Spinal cord (tissue), 10 donors: ENCODE measurements around the gene RASGEF1B. TPM values are rescaled to one million over a fixed set of nuclear protein-coding genes. Genes with fewer than 3 reads are reported as not detected.

Experiments
- DNase-seq, 6 donors: peaks; one replicate each; pipeline versions ENCODE4 v3.0.0 to v3.0.0-alpha.2; 2013 to 2015; ENCODE audit warnings: low spot score in 6 of 6, low read depth in 4 of 6
- H3K27ac ChIP-seq: one replicate; pipeline ENCODE4 v1.5.1; 2013; ENCODE audit warnings: low read depth, low read length, control low read depth
- H3K27me3 ChIP-seq: one replicate; pipeline ENCODE4 v1.6.1; 2013; ENCODE audit warnings: low read length; ENCODE audit not compliant: control insufficient read depth, insufficient read depth
- H3K36me3 ChIP-seq: one replicate; pipeline ENCODE4 v1.6.1; 2013; ENCODE audit warnings: low read length; ENCODE audit not compliant: control insufficient read depth, insufficient read depth
- H3K4me1 ChIP-seq: one replicate; pipeline ENCODE4 v1.6.1; 2013; ENCODE audit warnings: low read length; ENCODE audit not compliant: control insufficient read depth, insufficient read depth
- H3K4me3 ChIP-seq: one replicate; pipeline ENCODE4 v1.5.1; 2013; ENCODE audit warnings: low read depth, low read length, control low read depth
- H3K9me3 ChIP-seq: one replicate; pipeline ENCODE4 v1.6.1; 2013; ENCODE audit warnings: low read length; ENCODE audit not compliant: control insufficient read depth, insufficient read depth
- WGBS: methylation state at CpG from one replicate; pipeline ENCODE4 v1.1.5; 2013; ENCODE audit warnings: missing lambda C conversion rate; ENCODE audit not compliant: insufficient coverage; 5-methylcytosine and 5-hydroxymethylcytosine counted together
- polyA plus RNA-seq, 2 donors: library from polyadenylated mRNA; unstranded; fragments of 120-200 nt; gene quantifications; one replicate each; pipeline ENCODE4 v1.2.1, GENCODE V29; 2013; ENCODE audit not compliant: insufficient read length in 2 of 2
- total RNA-seq, 2 donors: library from RNA; depleted of rRNA in 1 of 2; stranded (reverse); fragments of 120-200 nt in 1 of 2; fragments of >200 nt in 1 of 2; gene quantifications; one replicate each; pipeline versions ENCODE4 v1.2.3 to v1.2.4, GENCODE V29; 2013 to 2014
- donor health status: healthy.

The RASGEF1B gene
- total and polyA plus RNA-seq, 4 donors = 30.5 to 78.6 (median 43.5) TPM

GRCh38 chr4:81457345-81457744 is 14.4 kb downstream of the RASGEF1B start:
- Histone ChIP-seq H3K4me1 (peaks cover 12% of the 10 kb centered on the region), H3K9me3 (no peaks in the 10 kb centered on the region), H3K27me3 (no peaks in the 10 kb centered on the region), H3K27ac (no peak overlapping the region), H3K36me3 (no peaks in the 10 kb centered on the region), H3K4me3 (no peak overlapping the region)
- DNase-seq = no peak
- no CpG with 5 or more reads among the region's 3 CpGs for WGBS

GRCh38 chr4:81455897-81456296 is 15.8 kb downstream of the RASGEF1B start:
- H3K27me3 ChIP-seq = no peaks in the 10 kb centered on the region
- no CpG with 5 or more reads among the region's 2 CpGs for WGBS
- H3K4me3 ChIP-seq = no peak overlapping the region

GRCh38 chr4:81454948-81455347 is 16.8 kb downstream of the RASGEF1B start:
- WGBS = 82% methylated on average over 2 of the region's 2 CpGs

More at GRCh38 chr4:81455897-81456296, 15.8 kb downstream of the RASGEF1B start:
- H3K36me3 ChIP-seq = peaks cover 3% of the 10 kb centered on the region
- no peaks in the 10 kb centered on the region for H3K9me3 ChIP-seq
- no peak for DNase-seq
- H3K4me1 ChIP-seq = peaks cover 10% of the 10 kb centered on the region
- no peak overlapping the region for H3K27ac ChIP-seq

GRCh38 chr4:81454499-81454898 is 17.2 kb downstream of the RASGEF1B start:
- no peak overlapping the region for H3K27ac ChIP-seq
- DNase-seq = no peak
- H3K4me3 ChIP-seq = no peak overlapping the region
- H3K27me3 ChIP-seq = no peaks in the 10 kb centered on the region
- peaks cover 3% of the 10 kb centered on the region for H3K36me3 ChIP-seq
- H3K4me1 ChIP-seq = peaks cover 4% of the 10 kb centered on the region
- no peaks in the 10 kb centered on the region for H3K9me3 ChIP-seq
- WGBS = 100% methylated on average over 1 of the region's 5 CpGs

More at GRCh38 chr4:81454948-81455347, 16.8 kb downstream of the RASGEF1B start:
- Histone ChIP-seq H3K27me3 (no peaks in the 10 kb centered on the region), H3K4me1 (peaks cover 4% of the 10 kb centered on the region), H3K27ac (no peak overlapping the region), H3K36me3 (peaks cover 3% of the 10 kb centered on the region), H3K4me3 (no peak overlapping the region), H3K9me3 (no peaks in the 10 kb centered on the region)
- DNase-seq = no peak

GRCh38 chr4:81453024-81453423 is 18.7 kb downstream of the RASGEF1B start:
- DNase-seq = no peak
- Histone ChIP-seq H3K9me3 (no peaks in the 10 kb centered on the region), H3K27me3 (no peaks in the 10 kb centered on the region), H3K4me1 (peaks cover 4% of the 10 kb centered on the region), H3K4me3 (no peak overlapping the region), H3K36me3 (peaks cover 3% of the 10 kb centered on the region), H3K27ac (no peak overlapping the region)
- WGBS = no CpG with 5 or more reads among the region's 4 CpGs

GRCh38 chr4:81452452-81453006 is 19.2 kb downstream of the RASGEF1B start:
- H3K27me3 ChIP-seq = no peaks in the 10 kb centered on the region
- H3K36me3 ChIP-seq = peaks cover 3% of the 10 kb centered on the region
- no peaks in the 10 kb centered on the region for H3K9me3 ChIP-seq
- H3K4me1 ChIP-seq = peaks cover 4% of the 10 kb centered on the region
- no peak overlapping the region for H3K4me3 ChIP-seq
- no peak overlapping the region for H3K27ac ChIP-seq
- peak in 1 of 6 donors; percentile 81 for DNase-seq
- no CpG with 5 or more reads among the region's 1 CpG for WGBS

- H3K9me3 ChIP-seq = no peaks in the 10 kb centered on the region
- no peak overlapping the region for H3K27ac ChIP-seq
- H3K4me3 ChIP-seq = no peak overlapping the region
- WGBS = 89% methylated on average over 5 of the region's 6 CpGs
- H3K4me1 ChIP-seq = no peaks in the 10 kb centered on the region
- H3K36me3 ChIP-seq = peaks cover 6% of the 10 kb centered on the region
- DNase-seq = no peak
- H3K27me3 ChIP-seq = no peaks in the 10 kb centered on the region
Observed at GRCh38 chr4:81449015-81449414, 22.7 kb downstream of the RASGEF1B start.

- DNase-seq = no peak
- no peaks in the 10 kb centered on the region for H3K9me3 ChIP-seq
- WGBS = 73% methylated on average over 8 of the region's 10 CpGs
- no peak overlapping the region for H3K27ac ChIP-seq
- H3K36me3 ChIP-seq = peaks cover 6% of the 10 kb centered on the region
- no peaks in the 10 kb centered on the region for H3K4me1 ChIP-seq
- no peak overlapping the region for H3K4me3 ChIP-seq
- H3K27me3 ChIP-seq = no peaks in the 10 kb centered on the region
Observed at GRCh38 chr4:81447566-81448229, 24.0 kb downstream of the RASGEF1B start.

- peaks cover 5% of the 10 kb centered on the region for H3K36me3 ChIP-seq
- no peak for DNase-seq
- H3K27me3 ChIP-seq = no peaks in the 10 kb centered on the region
- H3K27ac ChIP-seq = no peak overlapping the region
- no peak overlapping the region for H3K4me3 ChIP-seq
- H3K4me1 ChIP-seq = no peaks in the 10 kb centered on the region
- WGBS = no CpG with 5 or more reads among the region's 1 CpG
- no peaks in the 10 kb centered on the region for H3K9me3 ChIP-seq
Observed at GRCh38 chr4:81446634-81447033, 25.1 kb downstream of the RASGEF1B start.

- Histone ChIP-seq H3K9me3 (no peaks in the 10 kb centered on the region), H3K4me3 (no peak overlapping the region), H3K27me3 (no peaks in the 10 kb centered on the region), H3K27ac (no peak overlapping the region), H3K36me3 (peaks cover 9% of the 10 kb centered on the region), H3K4me1 (no peaks in the 10 kb centered on the region)
- WGBS = no CpG with 5 or more reads among the region's 5 CpGs
- DNase-seq = no peak
Observed at GRCh38 chr4:81445196-81445595, 26.5 kb downstream of the RASGEF1B start.
